Lower leg skin (tissue), 4 donors: ENCODE measurements around the gene GAD1. TPM values are rescaled to one million over a fixed set of nuclear protein-coding genes. Genes with fewer than 3 reads are reported as not detected.

Experiments
- DNase-seq, 2 donors: peaks; one replicate each; pipeline ENCODE4 v3.0.0-alpha.2; 2019; ENCODE audit warnings: low spot score in 2 of 2
- H3K4me3 ChIP-seq: fragments of 200-600 bp; sonication (generic); 2 replicates; pipeline ENCODE4 v1.5.1; 2017; ENCODE audit warnings: mild to moderate bottlenecking, low read depth; ENCODE audit not compliant: poor library complexity, severe bottlenecking
- CTCF ChIP-seq, 3 donors: fragments of 450-650 bp; IDR thresholded peaks; one replicate each; pipeline ENCODE4 v1.5.1; 2016; ENCODE audit warnings: antibody characterized with exemption in 3 of 3, mild to moderate bottlenecking in 3 of 3, moderate library complexity in 2 of 3
- POLR2A ChIP-seq, 2 donors: fragments of 450-650 bp; IDR thresholded peaks; one replicate each; pipeline ENCODE4 v1.6.1; 2016 to 2017; ENCODE audit warnings: antibody characterized with exemption in 2 of 2, mild to moderate bottlenecking in 1 of 2, moderate library complexity in 1 of 2
- WGBS, 2 donors: methylation state at CpG; one replicate each; pipeline ENCODE4 v1.1.5; 2018; 5-methylcytosine and 5-hydroxymethylcytosine counted together
- intact Hi-C: fragments of 100-400 bp; cut with DNase I; formaldehyde crosslinking; loops from one replicate; pipeline ENCODE4 v1.15.0; 2023; ENCODE audit warnings: low total_unique reads
- total RNA-seq, 4 donors: library from RNA; depleted of rRNA; stranded (reverse); fragments of >200 nt; gene quantifications; one replicate each; pipeline ENCODE4 v1.1.0, GENCODE V29; 2016

Gene GAD1
- total RNA-seq, 4 donors from 2014 or later: 0.05 TPM; not detected in 3

GRCh38 chr2:170823898-170824215, 7.2 kb downstream of the GAD1 start:
- 26 to 29% methylated on average over 11 of the region's 11 CpGs for WGBS, 2 donors
- DNase-seq: no peak
- H3K4me3 ChIP-seq: no peak overlapping the region
- intact Hi-C loops: no loop called here
- TF ChIP-seq POLR2A (IDR thresholded peaks at IDR 0.05) (no peak), CTCF (IDR thresholded peaks at IDR 0.05) (no peak)

- DNase-seq: no peak
- intact Hi-C loops: no loop called here
- no peak overlapping the region for H3K4me3 ChIP-seq
- no peak for TF ChIP-seq CTCF (IDR thresholded peaks at IDR 0.05)
- 32 to 45% methylated on average over 2 of the region's 2 CpGs for WGBS, 2 donors
Observed at GRCh38 chr2:170824526-170825015, 7.9 kb downstream of the GAD1 start.

- TF ChIP-seq CTCF (IDR thresholded peaks at IDR 0.05) (no peak), POLR2A (IDR thresholded peaks at IDR 0.05) (no peak)
- no peak for DNase-seq
- intact Hi-C loops: no loop called here
- 75 to 82% methylated on average over 6 of the region's 6 CpGs for WGBS, 2 donors
- H3K4me3 ChIP-seq: no peak overlapping the region
Observed at GRCh38 chr2:170827841-170828532, 11.3 kb downstream of the GAD1 start.

- no peak overlapping the region for H3K4me3 ChIP-seq
- DNase-seq: no peak
- 78 to 86% methylated on average over 5 of the region's 5 CpGs for WGBS, 2 donors
- no peak for TF ChIP-seq POLR2A (IDR thresholded peaks at IDR 0.05)
- TF ChIP-seq CTCF (IDR thresholded peaks at IDR 0.05): no peak
- intact Hi-C loops: no loop called here
Observed at GRCh38 chr2:170828533-170828916, 11.8 kb downstream of the GAD1 start.

- 42 to 59% methylated on average over 2 of the region's 2 CpGs for WGBS, 2 donors
- no peak overlapping the region for H3K4me3 ChIP-seq
- TF ChIP-seq CTCF (IDR thresholded peaks at IDR 0.05): no peak
- TF ChIP-seq POLR2A (IDR thresholded peaks at IDR 0.05): no peak
- no peak for DNase-seq
- intact Hi-C loops: no loop called here
Observed at GRCh38 chr2:170829036-170829435, 12.3 kb downstream of the GAD1 start.

DNA sequence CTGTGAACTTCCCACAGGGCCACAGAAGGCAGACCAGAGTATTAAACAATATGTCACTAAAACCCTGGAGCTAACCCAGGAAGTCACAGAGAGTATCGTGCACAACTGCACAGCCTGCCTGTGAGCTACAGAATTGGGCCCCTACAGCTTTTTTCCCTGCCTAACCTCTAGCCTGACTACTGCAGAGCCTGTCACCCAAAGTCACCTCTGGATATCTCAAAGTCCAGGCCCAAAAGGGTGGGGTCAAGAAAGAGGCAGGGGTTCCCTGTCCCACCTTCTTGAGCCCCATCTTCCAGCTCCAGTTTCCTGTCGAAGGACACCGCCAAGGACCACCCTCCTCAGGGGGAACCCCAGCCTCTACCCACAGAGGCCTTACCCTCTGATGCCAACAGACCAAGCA, 13.5 kb downstream of the GAD1 start:
- intact Hi-C loops: no loop called here
- no peak for DNase-seq
- no peak for TF ChIP-seq CTCF (IDR thresholded peaks at IDR 0.05)
- no peak for TF ChIP-seq POLR2A (IDR thresholded peaks at IDR 0.05)
- H3K4me3 ChIP-seq: no peak overlapping the region
- WGBS, 2 donors: 95 to 96% methylated on average over 3 of the region's 3 CpGs
